Stromal cell of bone marrow (primary cell): ENCODE results near the gene AP2A2.
"Not testable (repeated sequence)": the region's sequence is repeated elsewhere in the genome, so short reads cannot be mapped to it uniquely, and the experiment has no call there.

Experiments used
- DNase-seq: peaks from one replicate; pipeline ENCODE4 v3.0.0-alpha.2; 2012; ENCODE audit warnings: low read depth

The AP2A2 gene

GRCh38 chr11:954392-955153 lies 28.9 kb downstream of the AP2A2 start:
- no peak for DNase-seq

GRCh38 chr11:955154-956063 lies 29.7 kb downstream of the AP2A2 start:
- DNase-seq = no peak

GRCh38 chr11:957212-957920 lies 31.7 kb downstream of the AP2A2 start:
- no peak for DNase-seq

DNA sequence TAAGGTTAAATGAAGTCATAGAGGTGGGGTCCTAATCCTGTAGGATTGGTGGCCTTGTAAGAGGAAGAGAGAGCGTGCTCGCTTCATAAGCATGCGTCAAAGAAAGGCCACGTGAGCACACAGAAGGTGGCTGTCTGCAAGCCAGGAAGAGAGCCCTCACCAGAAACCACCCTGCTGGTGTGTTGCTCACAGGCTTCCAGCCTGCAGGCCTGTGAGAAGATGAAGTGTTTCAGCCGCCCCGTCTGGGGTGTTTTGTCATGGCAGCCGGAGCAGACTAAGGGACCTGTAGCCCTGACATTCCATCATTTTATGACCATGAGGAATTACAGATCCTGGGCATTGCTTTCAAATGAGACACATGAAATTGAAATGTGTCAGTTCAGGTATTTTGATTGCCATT lies 32.4 kb downstream of the AP2A2 start:
- no peak for DNase-seq

DNA sequence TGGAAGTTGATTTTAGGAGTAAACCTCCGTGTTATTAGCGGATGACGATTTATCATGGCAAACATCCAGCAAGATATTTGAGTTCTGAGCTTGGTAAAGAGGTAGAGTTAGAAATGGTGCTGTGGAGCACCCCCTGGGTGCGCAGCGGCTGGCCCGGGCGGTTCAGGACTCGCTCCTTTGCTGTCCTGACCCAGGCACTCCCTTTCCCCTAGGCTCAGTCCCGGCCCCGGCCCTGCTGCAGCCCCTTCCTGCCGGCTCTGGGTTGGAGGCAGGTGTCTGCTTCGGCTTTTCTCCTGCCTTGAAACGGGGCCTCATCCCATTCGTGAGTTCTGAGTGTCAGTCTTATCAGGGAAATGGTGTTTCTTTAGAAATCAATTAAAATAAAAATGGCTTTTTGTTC lies 33.4 kb downstream of the AP2A2 start:
- DNase-seq = no peak

- no peak for DNase-seq
Measured at GRCh38 chr11:959608-960007, 33.9 kb downstream of the AP2A2 start.

- not testable (repeated sequence) for DNase-seq
Measured at GRCh38 chr11:961310-961920, 35.7 kb downstream of the AP2A2 start.

DNA sequence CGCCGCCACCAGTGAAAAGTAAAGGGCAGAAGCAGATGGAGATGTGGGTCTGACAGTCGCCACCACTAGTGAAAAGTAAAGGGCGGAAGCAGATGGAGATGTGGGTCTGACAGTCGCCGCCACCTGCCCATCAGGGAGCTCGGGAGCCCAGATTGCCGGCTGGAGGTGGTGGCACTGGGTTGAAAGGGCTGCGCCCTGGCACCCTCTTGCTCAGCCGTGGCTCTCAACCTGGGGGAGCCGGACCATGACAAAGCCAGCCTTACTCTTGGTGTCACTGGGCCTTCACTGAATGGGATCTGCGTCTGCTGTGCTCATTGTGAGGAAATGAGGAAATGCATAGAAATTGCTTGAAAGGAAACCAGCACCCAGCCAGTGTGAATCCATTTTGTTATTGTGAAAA lies 36.3 kb downstream of the AP2A2 start:
- DNase-seq = no peak

DNA sequence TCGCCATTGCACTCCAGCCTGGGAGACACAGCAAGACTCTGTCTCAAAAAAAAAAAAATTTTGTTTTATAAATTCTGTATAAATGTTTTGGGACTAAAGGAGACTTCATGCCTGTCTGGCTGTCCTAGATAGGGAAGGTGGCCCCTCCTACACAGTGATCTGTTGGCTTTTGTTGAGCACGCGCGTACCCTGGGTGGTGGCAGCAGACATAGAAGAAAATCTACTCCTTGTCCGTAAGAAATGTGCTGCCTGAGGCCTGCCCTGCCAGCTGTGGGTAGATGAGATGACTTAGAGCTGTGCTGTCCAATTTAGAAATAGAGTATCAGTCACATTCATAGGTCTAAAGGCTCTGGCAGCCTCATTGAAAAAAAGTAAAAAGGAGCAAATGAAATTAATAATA lies 37.0 kb downstream of the AP2A2 start:
- DNase-seq = no peak

- DNase-seq = no peak
Measured at GRCh38 chr11:963852-964251, 38.2 kb downstream of the AP2A2 start.

DNA sequence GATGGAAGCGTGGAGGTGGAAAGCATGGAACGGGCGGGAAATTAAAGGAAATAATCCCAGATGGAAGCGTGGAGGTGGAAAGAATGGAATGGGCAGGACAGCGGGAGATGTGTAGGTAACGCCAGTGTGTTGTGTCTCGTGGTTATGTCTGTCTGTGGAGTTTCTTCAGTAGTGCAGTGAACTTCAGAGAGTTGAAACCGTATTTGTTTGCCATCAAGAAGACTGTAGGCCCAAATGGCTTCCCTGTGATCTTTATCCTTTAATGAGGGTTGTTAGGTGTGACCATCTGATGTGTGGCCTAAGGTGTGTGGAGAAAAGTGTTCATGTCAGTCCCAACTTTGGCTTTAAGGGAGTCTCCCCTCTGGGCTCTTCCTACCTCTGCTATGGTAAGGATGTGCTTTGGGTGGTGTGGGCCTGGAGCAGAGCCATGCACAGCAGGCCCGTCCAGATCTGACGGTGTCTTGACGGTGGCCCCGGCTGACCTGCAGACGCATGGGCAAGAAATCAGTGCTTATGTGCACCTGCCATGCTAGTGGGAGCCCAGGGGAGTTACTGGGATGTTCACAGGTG lies 39.6 kb downstream of the AP2A2 start:
- DNase-seq = no peak

DNA sequence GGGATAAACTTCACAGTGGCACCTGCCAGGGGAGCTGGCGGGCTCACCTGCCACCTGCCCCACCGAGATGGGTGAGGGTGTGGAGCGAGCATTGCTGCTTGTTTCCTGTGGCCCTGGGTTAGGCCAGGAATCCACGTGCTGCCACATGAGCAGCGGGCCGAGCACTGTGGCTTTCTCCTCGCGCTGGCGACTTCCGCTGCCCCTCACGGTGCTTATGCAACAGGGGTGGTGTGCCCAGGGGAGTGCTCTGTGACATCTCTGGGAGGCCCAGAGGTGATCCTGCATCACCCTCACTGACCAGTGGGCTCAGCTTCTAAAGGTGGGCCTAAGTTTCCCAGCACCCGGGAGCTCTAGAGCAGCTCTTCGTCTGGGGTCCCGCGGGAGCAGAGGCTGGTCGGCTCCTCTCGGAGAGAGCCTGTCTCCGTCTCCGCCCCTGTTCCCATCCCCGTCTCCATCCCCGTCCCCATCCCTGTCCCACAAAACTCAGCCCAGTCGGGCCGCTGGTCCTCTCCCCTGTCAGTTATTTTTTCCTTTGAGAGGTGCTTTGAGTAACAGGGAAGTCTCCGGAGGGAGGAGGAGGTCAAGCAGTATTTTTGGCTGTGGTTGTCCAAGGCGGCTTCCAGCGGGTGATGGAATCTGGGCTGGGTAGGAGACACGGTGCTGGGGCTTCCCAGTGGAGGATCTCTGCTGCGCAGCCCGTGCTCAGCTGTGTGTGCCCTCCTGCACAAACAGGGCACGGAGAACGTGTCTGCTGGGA lies 42.5 kb downstream of the AP2A2 start:
- no peak for DNase-seq

DNA sequence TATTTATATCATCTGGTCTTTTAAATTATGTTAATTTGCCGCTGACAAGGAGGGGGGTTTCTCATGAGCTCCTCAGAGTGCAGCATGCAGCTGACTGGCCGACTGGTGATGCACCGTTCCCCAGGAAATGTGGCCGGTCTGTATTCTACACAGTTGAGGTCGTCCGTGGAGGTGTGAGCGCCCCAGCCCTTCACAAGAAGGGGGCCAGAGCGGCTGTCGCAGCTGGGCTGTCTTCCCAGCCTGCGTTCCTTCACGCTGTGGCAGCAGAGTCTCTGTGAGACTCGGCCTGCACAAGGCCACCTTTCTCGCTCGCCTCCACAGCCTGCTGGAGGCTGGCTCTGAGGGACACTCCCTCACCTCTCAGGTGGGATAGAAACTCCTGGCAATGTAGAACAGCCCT lies 43.2 kb downstream of the AP2A2 start:
- no peak for DNase-seq

GRCh38 chr11:969651-970205 lies 44.1 kb downstream of the AP2A2 start:
- no peak for DNase-seq

GRCh38 chr11:970319-970871 lies 44.7 kb downstream of the AP2A2 start:
- no peak for DNase-seq

- no peak for DNase-seq
Measured at GRCh38 chr11:971092-971690, 45.5 kb downstream of the AP2A2 start.

- no peak for DNase-seq
Measured at GRCh38 chr11:971731-972365, 46.2 kb downstream of the AP2A2 start.

- no peak for DNase-seq
Measured at GRCh38 chr11:972523-973211, 47.0 kb downstream of the AP2A2 start.

DNA sequence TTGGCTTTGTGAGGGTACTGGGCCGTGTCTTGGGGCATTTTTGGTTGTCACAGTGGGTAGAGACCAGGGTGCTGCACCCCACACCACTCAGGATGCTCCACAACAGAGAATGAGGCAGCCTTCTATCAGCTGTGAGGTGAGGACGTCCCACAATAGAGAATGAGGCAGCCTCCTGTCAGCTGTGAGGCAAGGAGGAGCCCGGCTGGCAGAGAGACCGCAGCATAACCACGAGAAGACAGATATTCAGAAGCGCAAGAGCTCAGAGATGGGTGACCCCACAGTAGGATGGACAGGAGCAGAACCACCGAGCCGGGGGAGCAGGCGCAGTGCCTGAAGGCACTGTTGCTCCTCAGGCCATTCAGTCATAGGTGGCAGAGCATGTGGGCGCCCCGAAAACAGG lies 47.6 kb downstream of the AP2A2 start:
- no peak for DNase-seq
